ENCODE measurements around the gene ERO1B.

- TF ChIP-seq POLR2AphosphoS5 (IDR thresholded peaks at IDR 0.05; ENCODE audit: borderline replicate concordance, low read depth, low read length) (no peak), EZH2 (IDR thresholded peaks at IDR 0.05) (no peak), FOXP2 (optimal IDR thresholded peaks at IDR 0.05; ENCODE audit: control extremely low read depth, extremely low read length, insufficient read depth) (no peak)
These were observed 2.5 kb upstream of the ERO1B start for GRCh38 chr1:236284291-236284721.

All from SK-N-MC (cell line).